Progenitor cell of endocrine pancreas (in vitro differentiated cells): Measurements from ENCODE around the gene CNTN1. TPM values are rescaled to one million over a fixed set of nuclear protein-coding genes. Genes with fewer than 3 reads are reported as not detected.

Experiments used
- DNase-seq: peaks from one replicate; pipeline ENCODE4 v3.0.0; 2021; ENCODE audit warnings: low spot score; ENCODE audit not compliant: unreplicated experiment
- H3K27ac Mint-ChIP-seq: 2 replicates; pipeline ENCODE4 v1.8.0; 2021; ENCODE audit warnings: mild to moderate bottlenecking, moderate library complexity, mixed read lengths
- H3K27me3 Mint-ChIP-seq: 2 replicates; pipeline ENCODE4 v1.8.0; 2021; ENCODE audit warnings: mixed read lengths
- H3K36me3 Mint-ChIP-seq: 2 replicates; pipeline ENCODE4 v1.8.0; 2022; ENCODE audit warnings: mixed read lengths; ENCODE audit not compliant: insufficient read depth
- H3K4me1 Mint-ChIP-seq: 2 replicates; pipeline ENCODE4 v1.8.0; 2021; ENCODE audit warnings: low read depth, mixed read lengths
- H3K4me3 Mint-ChIP-seq: 2 replicates; pipeline ENCODE4 v1.8.0; 2021; ENCODE audit warnings: low read depth, mild to moderate bottlenecking, moderate library complexity, mixed read lengths
- H3K9me3 Mint-ChIP-seq: 2 replicates; pipeline ENCODE4 v1.8.0; 2021; ENCODE audit warnings: low read depth, mixed read lengths
- CTCF ChIP-seq: fragments of 200-600 bp; sonication (generic); IDR thresholded peaks from one replicate; pipeline ENCODE4 v1.5.0; 2021; ENCODE audit warnings: antibody characterized with exemption, mild to moderate bottlenecking; ENCODE audit not compliant: unreplicated experiment
- total RNA-seq: library from RNA; stranded (reverse); gene quantifications from 2 replicates; pipeline ENCODE4 v1.2.1, GENCODE V29; 2021

CNTN1 gene
- total RNA-seq, 1 donor from 2014 or later: 3.1 TPM

GRCh38 chr12:40942326-40942725 is 250.1 kb downstream of the CNTN1 start:
- no peaks in the 10 kb centered on the region for H3K9me3 Mint-ChIP-seq
- H3K4me3 Mint-ChIP-seq: no peak overlapping the region
- DNase-seq: no peak
- H3K36me3 Mint-ChIP-seq: no peaks in the 10 kb centered on the region
- no peaks in the 10 kb centered on the region for H3K27me3 Mint-ChIP-seq
- no peak for TF ChIP-seq CTCF
- no peak overlapping the region for H3K27ac Mint-ChIP-seq
- H3K4me1 Mint-ChIP-seq: peaks cover 3% of the 10 kb centered on the region

- H3K9me3 Mint-ChIP-seq: no peaks in the 10 kb centered on the region
Observed at GRCh38 chr12:40945772-40946171, 253.5 kb downstream of the CNTN1 start.

GRCh38 chr12:40946612-40947194 is 254.5 kb downstream of the CNTN1 start:
- DNase-seq: no peak
- Mint-ChIP-seq H3K4me1 (peaks cover 3% of the 10 kb centered on the region), H3K36me3 (no peaks in the 10 kb centered on the region), H3K27me3 (no peaks in the 10 kb centered on the region), H3K4me3 (no peak overlapping the region), H3K9me3 (no peaks in the 10 kb centered on the region), H3K27ac (no peak overlapping the region)
- TF ChIP-seq CTCF: peak; percentile 81

More at GRCh38 chr12:40945772-40946171, 253.5 kb downstream of the CNTN1 start:
- DNase-seq: no peak
- Mint-ChIP-seq H3K27me3 (no peaks in the 10 kb centered on the region), H3K4me1 (peaks cover 3% of the 10 kb centered on the region), H3K4me3 (no peak overlapping the region), H3K36me3 (no peaks in the 10 kb centered on the region), H3K27ac (no peak overlapping the region)
- no peak for TF ChIP-seq CTCF

- no peaks in the 10 kb centered on the region for H3K27me3 Mint-ChIP-seq
- no peak for DNase-seq
- H3K36me3 Mint-ChIP-seq: no peaks in the 10 kb centered on the region
- H3K9me3 Mint-ChIP-seq: no peaks in the 10 kb centered on the region
- no peak for TF ChIP-seq CTCF
- H3K27ac Mint-ChIP-seq: no peak overlapping the region
- H3K4me3 Mint-ChIP-seq: no peak overlapping the region
- H3K4me1 Mint-ChIP-seq: peaks cover 3% of the 10 kb centered on the region
Observed at GRCh38 chr12:40947797-40948196, 255.6 kb downstream of the CNTN1 start.

GRCh38 chr12:40953076-40953475 is 260.8 kb downstream of the CNTN1 start:
- H3K27ac Mint-ChIP-seq: no peak overlapping the region
- no peaks in the 10 kb centered on the region for H3K36me3 Mint-ChIP-seq
- no peak overlapping the region for H3K4me3 Mint-ChIP-seq
- H3K27me3 Mint-ChIP-seq: no peaks in the 10 kb centered on the region
- TF ChIP-seq CTCF: no peak
- no peaks in the 10 kb centered on the region for H3K4me1 Mint-ChIP-seq
- DNase-seq: no peak
- H3K9me3 Mint-ChIP-seq: no peaks in the 10 kb centered on the region
